Measurements from ENCODE around the gene RAB30.

- TF ChIP-seq, protein P1, sequence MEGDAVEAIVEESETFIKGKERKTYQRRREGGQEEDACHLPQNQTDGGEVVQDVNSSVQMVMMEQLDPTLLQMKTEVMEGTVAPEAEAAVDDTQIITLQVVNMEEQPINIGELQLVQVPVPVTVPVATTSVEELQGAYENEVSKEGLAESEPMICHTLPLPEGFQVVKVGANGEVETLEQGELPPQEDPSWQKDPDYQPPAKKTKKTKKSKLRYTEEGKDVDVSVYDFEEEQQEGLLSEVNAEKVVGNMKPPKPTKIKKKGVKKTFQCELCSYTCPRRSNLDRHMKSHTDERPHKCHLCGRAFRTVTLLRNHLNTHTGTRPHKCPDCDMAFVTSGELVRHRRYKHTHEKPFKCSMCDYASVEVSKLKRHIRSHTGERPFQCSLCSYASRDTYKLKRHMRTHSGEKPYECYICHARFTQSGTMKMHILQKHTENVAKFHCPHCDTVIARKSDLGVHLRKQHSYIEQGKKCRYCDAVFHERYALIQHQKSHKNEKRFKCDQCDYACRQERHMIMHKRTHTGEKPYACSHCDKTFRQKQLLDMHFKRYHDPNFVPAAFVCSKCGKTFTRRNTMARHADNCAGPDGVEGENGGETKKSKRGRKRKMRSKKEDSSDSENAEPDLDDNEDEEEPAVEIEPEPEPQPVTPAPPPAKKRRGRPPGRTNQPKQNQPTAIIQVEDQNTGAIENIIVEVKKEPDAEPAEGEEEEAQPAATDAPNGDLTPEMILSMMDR (IDR thresholded peaks at IDR 0.05; ENCODE audit: low read length) = no peak
- no peak for TF ChIP-seq EZH2phosphoT487 (IDR thresholded peaks at IDR 0.05; ENCODE audit: low read length)
- TF ChIP-seq EZH2 (optimal IDR thresholded peaks at IDR 0.05; ENCODE audit: low read depth, low read length) = no peak
Measured at GRCh38 chr11:83061883-83062282, 9.8 kb downstream of the RAB30 start.

Measured in MM.1S (cell line).